Astrocyte (in vitro differentiated cells and primary cell): ENCODE measurements around the gene TARBP2. TPM values are rescaled to one million over a fixed set of nuclear protein-coding genes. Genes with fewer than 3 reads are reported as not detected.

Experiments
- DNase-seq: peaks from one replicate; pipeline ENCODE4 v3.0.0-alpha.2; 2010; ENCODE audit warnings: low read depth
- FAIRE-seq: peaks from 2 replicates; lab custom pipeline; 2011; peaks lifted over from hg19 to GRCh38; lab: Jason Lieb, UNC
- H2AFZ ChIP-seq: 2 replicates; pipeline ENCODE4 v1.6.0; 2012; ENCODE audit warnings: low read depth, low read length, inconsistent platforms
- H3K27ac ChIP-seq: 2 replicates; pipeline ENCODE4 v1.5.1; 2011; ENCODE audit warnings: low read depth, low read length, inconsistent platforms
- H3K27me3 ChIP-seq: 2 replicates; pipeline ENCODE4 v1.6.0; 2011; ENCODE audit warnings: low read length, inconsistent platforms; ENCODE audit not compliant: insufficient read depth
- H3K36me3 ChIP-seq: 2 replicates; pipeline ENCODE4 v1.5.1; 2011; ENCODE audit warnings: low read length, inconsistent platforms; ENCODE audit not compliant: insufficient read depth
- H3K4me1 ChIP-seq: 2 replicates; pipeline ENCODE4 v1.5.1; 2011; ENCODE audit warnings: low read length, inconsistent platforms; ENCODE audit not compliant: insufficient read depth
- H3K4me2 ChIP-seq: 2 replicates; pipeline ENCODE4 v1.6.0; 2012; ENCODE audit warnings: low read length, inconsistent platforms
- H3K4me3 ChIP-seq: 2 replicates; pipeline ENCODE4 v1.5.1; 2011; ENCODE audit warnings: low read depth, mild to moderate bottlenecking, low read length, inconsistent platforms; ENCODE audit not compliant: insufficient read depth
- H3K79me2 ChIP-seq: 2 replicates; pipeline ENCODE4 v1.6.0; 2012; ENCODE audit warnings: mild to moderate bottlenecking, low read length, inconsistent platforms; ENCODE audit not compliant: insufficient read depth
- H3K9ac ChIP-seq: 2 replicates; pipeline ENCODE4 v1.6.0; 2012; ENCODE audit warnings: mild to moderate bottlenecking, low read length, inconsistent platforms
- H3K9me3 ChIP-seq: 2 replicates; pipeline ENCODE4 v1.5.1; 2012; ENCODE audit warnings: low read depth, mild to moderate bottlenecking, low read length, inconsistent platforms; ENCODE audit not compliant: insufficient read depth
- H4K20me1 ChIP-seq: 2 replicates; pipeline ENCODE4 v1.6.0; 2012; ENCODE audit warnings: low read length, inconsistent platforms; ENCODE audit not compliant: insufficient read depth
- H3K27ac Mint-ChIP-seq: one replicate; pipeline ENCODE4 v1.8.0; 2021; ENCODE audit warnings: mild to moderate bottlenecking, mixed read lengths; ENCODE audit not compliant: unreplicated experiment
- H3K27me3 Mint-ChIP-seq: one replicate; pipeline ENCODE4 v1.8.0; 2021; ENCODE audit warnings: low read depth, mixed read lengths; ENCODE audit not compliant: unreplicated experiment
- H3K36me3 Mint-ChIP-seq: one replicate; pipeline ENCODE4 v1.8.0; 2021; ENCODE audit warnings: low read depth, mixed read lengths; ENCODE audit not compliant: unreplicated experiment
- H3K4me1 Mint-ChIP-seq: one replicate; pipeline ENCODE4 v1.8.0; 2021; ENCODE audit warnings: low read depth, mixed read lengths; ENCODE audit not compliant: unreplicated experiment
- H3K4me3 Mint-ChIP-seq: one replicate; pipeline ENCODE4 v1.8.0; 2021; ENCODE audit warnings: mild to moderate bottlenecking, moderate library complexity, mixed read lengths; ENCODE audit not compliant: unreplicated experiment
- H3K9me3 Mint-ChIP-seq: one replicate; pipeline ENCODE4 v1.8.0; 2021; ENCODE audit warnings: mild to moderate bottlenecking, mixed read lengths; ENCODE audit not compliant: unreplicated experiment
- EZH2 ChIP-seq: IDR thresholded peaks from 2 replicates; pipeline ENCODE4 v1.6.1; 2012; ENCODE audit warnings: mild to moderate bottlenecking, low read length, inconsistent platforms; ENCODE audit not compliant: insufficient read depth
- total RNA-seq: library from RNA; stranded (reverse); gene quantifications from 2 replicates; pipeline ENCODE4 v1.2.1, GENCODE V29; 2021
- TF ChIP-seq, protein P1 (sequence below): IDR thresholded peaks from 2 replicates; pipeline ENCODE4 v1.5.1; 2011; ENCODE audit warnings: low read depth, mild to moderate bottlenecking, inconsistent platforms, low read length, moderate library complexity; ENCODE audit not compliant: insufficient read depth

TARBP2 gene
- total RNA-seq, 1 donor from 2014 or later: 51.1 TPM

DNA sequence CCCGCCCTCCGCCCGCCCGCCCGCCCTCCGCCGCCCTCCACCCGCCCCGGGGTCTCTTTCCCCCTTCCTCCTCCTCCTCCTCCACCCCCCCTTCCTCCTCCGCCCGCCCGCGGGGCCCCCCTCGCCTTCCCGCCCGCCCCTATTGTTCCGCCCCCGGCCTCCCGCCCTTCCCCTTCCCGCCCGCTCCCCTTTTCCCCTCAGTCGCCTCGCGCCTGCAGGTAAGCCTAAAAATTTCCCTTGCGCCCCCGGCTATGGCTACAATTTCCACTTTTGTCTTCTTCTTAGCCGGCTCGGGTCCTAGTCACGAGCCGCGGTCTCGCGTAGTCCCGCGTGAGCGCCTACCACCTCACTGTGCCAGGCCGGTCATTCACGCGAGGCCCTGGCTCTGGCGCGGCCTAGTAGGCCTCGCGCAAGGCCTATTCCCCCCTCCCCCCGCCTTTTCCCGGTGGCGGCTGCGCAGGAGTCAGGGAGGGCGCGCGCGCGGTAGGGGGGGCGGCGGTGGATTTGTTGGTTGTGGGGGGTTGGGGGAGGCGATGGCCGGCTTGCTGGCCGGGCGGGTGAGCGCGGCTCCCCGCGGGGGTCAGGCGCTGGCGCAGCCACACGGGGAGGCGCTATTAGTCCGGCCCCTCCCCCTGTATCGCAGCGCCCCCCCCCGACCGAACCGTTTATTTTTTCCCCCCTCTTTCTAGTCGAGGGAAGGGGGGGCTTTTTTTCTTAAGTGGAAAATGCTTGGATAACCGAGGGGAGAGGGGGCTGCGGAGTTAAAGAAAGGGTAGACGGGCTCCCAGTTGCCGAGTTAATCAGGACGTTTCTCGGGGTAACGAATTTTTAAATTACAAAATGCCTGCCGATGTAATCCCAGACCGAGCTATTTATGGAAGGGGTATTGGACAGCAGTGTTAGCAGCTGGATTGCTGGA lies 48.7 kb upstream of the TARBP2 start:
- Histone ChIP-seq H3K4me3 (peak overlapping the region; percentile 100), H3K4me2 (peak overlapping the region; percentile 96), H3K36me3 (peaks cover 41% of the 10 kb centered on the region), H2AFZ (no peak overlapping the region), H3K9ac (peak overlapping the region; percentile 99), H3K79me2 (peaks cover 53% of the 10 kb centered on the region), H4K20me1 (peaks cover 48% of the 10 kb centered on the region), H3K27me3 (no peaks in the 10 kb centered on the region), H3K27ac (peak overlapping the region; percentile 94), H3K4me1 (peaks cover 10% of the 10 kb centered on the region), H3K9me3 (no peaks in the 10 kb centered on the region)
- H3K27ac Mint-ChIP-seq: peak overlapping the region; percentile 95
- TF ChIP-seq EZH2: no peak
- TF ChIP-seq, protein P1, sequence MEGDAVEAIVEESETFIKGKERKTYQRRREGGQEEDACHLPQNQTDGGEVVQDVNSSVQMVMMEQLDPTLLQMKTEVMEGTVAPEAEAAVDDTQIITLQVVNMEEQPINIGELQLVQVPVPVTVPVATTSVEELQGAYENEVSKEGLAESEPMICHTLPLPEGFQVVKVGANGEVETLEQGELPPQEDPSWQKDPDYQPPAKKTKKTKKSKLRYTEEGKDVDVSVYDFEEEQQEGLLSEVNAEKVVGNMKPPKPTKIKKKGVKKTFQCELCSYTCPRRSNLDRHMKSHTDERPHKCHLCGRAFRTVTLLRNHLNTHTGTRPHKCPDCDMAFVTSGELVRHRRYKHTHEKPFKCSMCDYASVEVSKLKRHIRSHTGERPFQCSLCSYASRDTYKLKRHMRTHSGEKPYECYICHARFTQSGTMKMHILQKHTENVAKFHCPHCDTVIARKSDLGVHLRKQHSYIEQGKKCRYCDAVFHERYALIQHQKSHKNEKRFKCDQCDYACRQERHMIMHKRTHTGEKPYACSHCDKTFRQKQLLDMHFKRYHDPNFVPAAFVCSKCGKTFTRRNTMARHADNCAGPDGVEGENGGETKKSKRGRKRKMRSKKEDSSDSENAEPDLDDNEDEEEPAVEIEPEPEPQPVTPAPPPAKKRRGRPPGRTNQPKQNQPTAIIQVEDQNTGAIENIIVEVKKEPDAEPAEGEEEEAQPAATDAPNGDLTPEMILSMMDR: no peak
- H3K36me3 Mint-ChIP-seq: peaks cover 18% of the 10 kb centered on the region
- DNase-seq: peak; percentile 75
- peak overlapping the region; percentile 98 for H3K4me3 Mint-ChIP-seq
- no peak for FAIRE-seq
- no peaks in the 10 kb centered on the region for H3K27me3 Mint-ChIP-seq
- peaks cover 8% of the 10 kb centered on the region for H3K4me1 Mint-ChIP-seq
- no peaks in the 10 kb centered on the region for H3K9me3 Mint-ChIP-seq

DNA sequence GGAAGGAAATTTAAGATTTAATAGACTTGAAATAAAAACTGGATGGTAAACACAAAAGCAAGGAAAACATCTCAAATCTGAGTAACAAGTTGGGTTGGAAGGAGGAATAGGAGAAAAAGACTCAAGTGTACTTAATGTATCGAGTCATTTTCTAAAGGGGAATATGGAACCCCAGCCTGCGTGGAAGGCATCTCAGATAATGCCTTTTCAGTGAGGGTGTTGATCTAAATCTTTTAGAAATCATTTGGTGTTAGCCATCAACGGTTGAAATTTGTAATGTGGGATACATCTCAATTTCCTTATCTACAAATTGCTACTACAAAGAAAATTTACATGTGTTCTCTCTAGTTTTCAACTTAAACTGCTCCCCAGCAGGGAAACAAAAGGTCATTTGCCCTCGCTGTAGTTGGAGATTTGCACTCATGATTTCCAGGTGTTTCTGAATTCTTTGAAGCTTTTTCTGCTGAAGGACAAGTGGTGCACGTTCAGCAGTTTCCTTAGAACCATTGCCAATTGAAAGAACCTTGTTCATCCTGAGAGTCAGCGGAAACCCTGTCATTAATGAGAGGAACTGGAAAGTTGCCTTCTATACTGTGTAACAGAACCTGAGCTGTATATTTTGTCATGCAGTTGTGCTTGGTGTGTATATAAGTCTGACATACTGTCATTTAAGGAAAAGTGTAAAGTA lies 47.0 kb upstream of the TARBP2 start:
- Histone ChIP-seq H3K4me3 (peak overlapping the region; percentile 100), H3K4me2 (peak overlapping the region; percentile 96), H3K9ac (peak overlapping the region; percentile 99), H2AFZ (no peak overlapping the region), H3K79me2 (peaks cover 70% of the 10 kb centered on the region), H3K9me3 (no peaks in the 10 kb centered on the region), H3K36me3 (peaks cover 51% of the 10 kb centered on the region), H3K27me3 (no peaks in the 10 kb centered on the region), H3K27ac (no peak overlapping the region), H3K4me1 (peaks cover 10% of the 10 kb centered on the region), H4K20me1 (peaks cover 65% of the 10 kb centered on the region)
- Mint-ChIP-seq H3K9me3 (no peaks in the 10 kb centered on the region), H3K4me1 (peaks cover 8% of the 10 kb centered on the region), H3K27ac (peak overlapping the region; percentile 72), H3K36me3 (peaks cover 10% of the 10 kb centered on the region), H3K4me3 (peak overlapping the region; percentile 98), H3K27me3 (no peaks in the 10 kb centered on the region)
- TF ChIP-seq, protein P1: no peak
- no peak for TF ChIP-seq EZH2
- no peak for FAIRE-seq
- DNase-seq: no peak
